Stimulated activated effector memory CD8-positive, alpha-beta T cell treated with anti-CD3 and anti-CD28 coated beads, Interleukin-12 subunit alpha, Interleukin-12 subunit beta, amount 100 ng/mL, for 72 hours (primary cell): ENCODE results near the gene RBBP8NL.
A peak's percentile ranks its signal among the peaks of the same experiment; 100 is the strongest.

ENCODE experiments used
- ATAC-seq: fragments of 150-1000 bp; cut with Tn5 transposase; 2 replicates; pipeline ENCODE4 v1.10.0; 2021
- DNase-seq, 2 donors: peaks; one replicate each; pipeline ENCODE4 v3.0.0; 2021 to 2022; ENCODE audit warnings: low spot score in 2 of 2
- H3K27ac Mint-ChIP-seq: one replicate; pipeline ENCODE4 v1.8.0; 2022; ENCODE audit warnings: mild to moderate bottlenecking, mixed read lengths
- H3K36me3 Mint-ChIP-seq: one replicate; pipeline ENCODE4 v1.8.0; 2022; ENCODE audit warnings: mild to moderate bottlenecking, mixed read lengths
- H3K4me1 Mint-ChIP-seq: one replicate; pipeline ENCODE4 v1.8.0; 2022; ENCODE audit warnings: mixed read lengths
- H3K4me3 Mint-ChIP-seq: one replicate; pipeline ENCODE4 v1.8.0; 2022; ENCODE audit warnings: mild to moderate bottlenecking, mixed read lengths
- H3K9me3 Mint-ChIP-seq: one replicate; pipeline ENCODE4 v1.8.0; 2022; ENCODE audit warnings: mixed read lengths

Gene RBBP8NL

DNA sequence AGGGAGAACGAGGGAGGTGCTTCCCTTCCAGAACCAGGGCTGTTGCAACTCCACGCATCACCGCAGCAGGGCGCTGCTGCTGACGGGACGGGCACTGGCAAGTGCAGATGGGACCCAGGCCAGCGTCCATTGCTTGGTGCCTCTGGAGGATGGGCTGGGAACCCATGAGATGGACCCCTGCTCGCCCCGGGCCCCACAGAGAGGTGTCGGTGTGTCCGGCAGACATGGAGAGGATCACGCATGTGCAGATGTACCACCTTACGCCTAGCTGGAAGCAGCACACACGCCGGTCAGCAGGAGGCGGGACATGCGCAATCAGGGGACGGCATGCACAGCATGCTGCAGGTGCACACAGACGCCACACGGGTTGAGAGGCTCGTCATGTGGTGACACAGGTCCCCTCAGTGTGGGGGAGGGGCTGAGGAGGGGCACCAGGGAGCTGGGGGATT is 26.0 kb downstream of the RBBP8NL start:
- H3K9me3 Mint-ChIP-seq: no peaks in the 10 kb centered on the region
- peaks cover 13% of the 10 kb centered on the region for H3K36me3 Mint-ChIP-seq
- no peak overlapping the region for H3K4me3 Mint-ChIP-seq
- peak overlapping the region; percentile 48 for H3K27ac Mint-ChIP-seq
- peaks cover 40% of the 10 kb centered on the region for H3K4me1 Mint-ChIP-seq
- DNase-seq: no peak
- ATAC-seq: no peak

DNA sequence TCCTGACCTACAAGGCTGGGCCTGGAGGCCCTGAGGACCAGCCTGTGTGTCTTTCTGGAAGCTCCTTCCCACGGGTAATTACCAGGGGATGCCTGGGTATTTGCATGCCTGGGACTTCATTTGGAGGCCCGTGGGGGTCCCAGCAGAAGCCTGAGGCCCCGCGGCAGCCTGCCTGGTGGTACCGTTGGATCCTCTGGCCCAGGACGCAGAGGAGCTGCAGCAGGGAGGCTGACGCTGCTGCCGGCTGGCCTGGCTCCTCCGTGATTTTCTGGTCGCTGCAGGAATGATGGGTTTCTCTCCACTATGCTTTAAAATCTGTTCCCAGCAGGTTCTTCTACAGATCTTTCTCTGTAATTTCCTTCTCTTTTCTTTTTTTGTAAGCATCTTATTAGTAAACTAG is 26.8 kb downstream of the RBBP8NL start:
- H3K27ac Mint-ChIP-seq: no peak overlapping the region
- ATAC-seq (no peak), DNase-seq (no peak)
- no peaks in the 10 kb centered on the region for H3K9me3 Mint-ChIP-seq
- H3K36me3 Mint-ChIP-seq: peaks cover 13% of the 10 kb centered on the region
- no peak overlapping the region for H3K4me3 Mint-ChIP-seq
- H3K4me1 Mint-ChIP-seq: peaks cover 32% of the 10 kb centered on the region

DNA sequence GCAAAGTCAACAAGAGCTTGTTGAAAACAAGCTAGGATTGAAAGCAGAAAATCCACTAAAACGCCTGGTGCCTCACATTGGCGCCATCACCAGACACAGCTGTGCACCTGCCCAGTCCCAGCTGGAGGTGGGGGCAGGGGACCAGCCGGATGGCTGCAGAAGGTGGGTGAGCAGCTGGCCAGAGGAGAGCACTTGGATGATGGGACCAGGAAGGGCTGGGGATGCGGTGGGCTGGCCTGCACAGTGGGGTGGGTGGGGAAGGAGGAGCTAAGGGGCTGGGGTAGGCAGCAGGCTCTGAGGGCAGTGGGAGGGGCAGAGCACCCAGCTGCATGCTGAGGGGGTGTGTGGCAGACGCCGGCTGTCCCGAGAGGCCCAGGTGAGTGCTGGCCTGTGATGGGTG is 27.3 kb downstream of the RBBP8NL start:
- Mint-ChIP-seq H3K4me3 (no peak overlapping the region), H3K9me3 (no peaks in the 10 kb centered on the region), H3K4me1 (peaks cover 26% of the 10 kb centered on the region), H3K36me3 (peaks cover 13% of the 10 kb centered on the region), H3K27ac (peak overlapping the region; percentile 79)
- no peak for DNase-seq
- no peak for ATAC-seq

DNA sequence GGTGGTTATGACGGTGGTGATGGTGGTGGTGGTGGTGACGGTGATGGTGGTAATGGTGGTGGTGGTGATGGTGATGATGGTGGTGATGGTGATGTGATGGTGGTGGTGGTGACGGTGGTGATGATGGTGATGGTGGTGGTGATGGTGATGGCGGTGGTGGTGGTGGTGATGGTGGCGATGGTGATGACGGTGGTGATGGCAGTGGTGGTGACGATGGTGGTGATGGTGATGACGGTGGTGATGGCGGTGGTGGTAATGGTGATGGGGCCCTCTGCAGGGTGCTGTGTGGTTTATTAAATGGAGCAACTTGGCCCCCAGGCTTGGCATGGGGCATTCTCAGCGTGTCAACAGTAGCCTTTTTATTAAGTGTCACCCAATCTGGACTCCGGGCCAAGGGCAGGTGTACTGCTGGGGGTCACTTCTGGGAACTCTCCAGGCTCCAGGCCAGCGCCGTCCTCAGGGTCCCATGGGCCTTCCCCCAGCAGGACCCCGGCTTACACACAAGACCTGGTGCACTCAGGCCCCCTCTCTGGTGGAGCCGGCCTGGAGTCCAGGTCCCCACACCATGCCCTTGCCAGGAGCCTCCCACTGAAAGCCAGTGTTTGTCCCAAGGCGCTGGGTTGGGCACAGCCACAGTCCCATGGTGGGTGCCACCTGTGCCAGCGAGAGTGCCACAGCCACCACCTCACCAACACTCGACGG is 29.1 kb downstream of the RBBP8NL start:
- Mint-ChIP-seq H3K4me1 (peaks cover 16% of the 10 kb centered on the region), H3K4me3 (no peak overlapping the region), H3K36me3 (peaks cover 13% of the 10 kb centered on the region), H3K27ac (peak overlapping the region; percentile 78), H3K9me3 (no peaks in the 10 kb centered on the region)
- DNase-seq: no peak
- no peak for ATAC-seq

DNA sequence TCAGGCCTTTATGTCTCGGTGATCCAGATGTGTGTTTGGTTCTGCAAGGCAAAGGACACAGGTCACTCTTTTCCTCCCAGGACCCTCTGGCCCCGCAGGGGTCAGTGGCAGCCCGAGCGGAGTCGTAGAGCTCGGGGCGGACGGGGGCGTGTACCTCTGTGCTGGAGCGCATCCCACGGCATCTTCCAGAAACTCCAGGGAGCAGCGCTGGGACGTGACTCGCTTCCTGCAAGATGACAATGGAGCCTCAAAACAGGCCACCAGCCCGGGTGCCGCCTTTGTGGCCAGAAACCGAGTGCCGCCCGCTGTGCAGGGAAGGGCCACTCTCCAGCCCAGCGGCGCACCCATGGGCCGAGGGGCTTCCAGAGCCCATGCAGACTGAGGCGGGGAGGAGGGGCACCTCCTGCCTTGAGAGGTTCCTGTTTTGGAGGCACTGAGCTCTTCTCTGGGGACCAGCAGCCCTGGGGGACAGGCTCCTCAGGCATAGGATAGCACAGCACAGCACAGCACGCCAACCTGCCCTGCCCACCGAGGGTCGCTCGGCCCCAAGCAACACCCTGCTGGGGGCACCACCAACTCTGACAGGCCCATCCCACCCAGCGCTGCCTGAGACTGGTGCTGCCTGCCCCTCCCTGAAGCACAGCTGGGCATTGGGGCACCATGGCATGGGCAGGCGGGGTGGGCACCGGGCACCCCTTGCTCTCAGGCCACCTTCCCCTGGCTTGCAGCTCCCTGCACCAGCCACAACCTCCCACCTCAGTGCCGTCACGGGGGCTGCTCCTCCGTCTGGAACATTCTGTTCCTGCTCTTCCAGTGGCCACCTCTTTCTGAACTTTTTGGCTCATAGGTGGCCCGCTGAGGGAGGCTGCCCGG is 30.7 kb downstream of the RBBP8NL start:
- no peak for DNase-seq
- Mint-ChIP-seq H3K27ac (peak overlapping the region; percentile 78), H3K4me3 (no peak overlapping the region), H3K9me3 (no peaks in the 10 kb centered on the region), H3K4me1 (peaks cover 14% of the 10 kb centered on the region), H3K36me3 (peaks cover 13% of the 10 kb centered on the region)
- ATAC-seq: no peak

DNA sequence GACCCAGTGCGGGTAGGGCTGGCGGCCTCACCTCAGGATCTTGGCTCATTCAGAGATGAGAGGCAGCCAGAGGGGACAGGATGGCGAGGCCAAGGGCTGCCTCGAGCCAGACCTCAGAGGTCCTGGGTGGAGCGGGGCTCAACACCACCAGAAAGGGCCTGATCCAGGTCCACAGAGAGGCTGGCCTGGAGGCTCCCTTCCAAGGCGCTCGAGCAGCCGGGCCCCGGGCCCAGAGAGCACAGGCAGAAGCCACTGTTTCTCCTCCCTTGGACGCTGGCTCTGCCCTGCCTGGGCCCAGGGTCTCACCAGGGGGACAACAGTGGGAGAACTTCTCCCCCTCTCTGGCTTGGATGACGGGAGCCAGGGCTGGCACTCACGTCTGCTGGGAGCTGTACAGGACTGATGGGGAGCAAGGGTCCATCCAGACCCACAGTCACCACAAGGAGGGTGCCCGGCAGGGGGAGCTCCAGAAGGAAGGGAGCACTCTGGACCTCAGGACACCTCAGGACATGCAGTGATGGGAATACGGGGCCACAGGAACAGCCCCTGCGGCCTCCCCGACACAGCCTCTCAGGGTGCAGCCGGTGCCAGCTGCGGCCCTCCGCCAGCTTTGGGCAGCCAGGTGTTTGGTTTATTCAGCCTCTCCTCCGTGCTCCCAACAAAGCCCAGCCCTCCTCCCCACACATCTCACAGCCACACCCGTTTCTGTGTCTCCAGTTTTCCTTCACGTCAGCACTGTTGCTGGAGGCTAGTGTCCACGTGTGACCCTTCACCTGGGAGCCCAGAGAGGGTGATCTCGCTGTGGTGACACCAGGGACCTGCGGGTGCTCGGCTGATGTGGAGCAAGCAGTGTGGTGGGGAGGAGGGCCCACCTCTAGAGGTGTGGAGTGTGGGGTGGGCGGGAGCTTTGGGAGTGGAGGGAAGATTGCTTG is 31.8 kb downstream of the RBBP8NL start:
- Mint-ChIP-seq H3K9me3 (no peaks in the 10 kb centered on the region), H3K4me3 (no peak overlapping the region), H3K4me1 (peaks cover 14% of the 10 kb centered on the region), H3K27ac (no peak overlapping the region), H3K36me3 (peaks cover 22% of the 10 kb centered on the region)
- ATAC-seq: no peak
- no peak for DNase-seq

DNA sequence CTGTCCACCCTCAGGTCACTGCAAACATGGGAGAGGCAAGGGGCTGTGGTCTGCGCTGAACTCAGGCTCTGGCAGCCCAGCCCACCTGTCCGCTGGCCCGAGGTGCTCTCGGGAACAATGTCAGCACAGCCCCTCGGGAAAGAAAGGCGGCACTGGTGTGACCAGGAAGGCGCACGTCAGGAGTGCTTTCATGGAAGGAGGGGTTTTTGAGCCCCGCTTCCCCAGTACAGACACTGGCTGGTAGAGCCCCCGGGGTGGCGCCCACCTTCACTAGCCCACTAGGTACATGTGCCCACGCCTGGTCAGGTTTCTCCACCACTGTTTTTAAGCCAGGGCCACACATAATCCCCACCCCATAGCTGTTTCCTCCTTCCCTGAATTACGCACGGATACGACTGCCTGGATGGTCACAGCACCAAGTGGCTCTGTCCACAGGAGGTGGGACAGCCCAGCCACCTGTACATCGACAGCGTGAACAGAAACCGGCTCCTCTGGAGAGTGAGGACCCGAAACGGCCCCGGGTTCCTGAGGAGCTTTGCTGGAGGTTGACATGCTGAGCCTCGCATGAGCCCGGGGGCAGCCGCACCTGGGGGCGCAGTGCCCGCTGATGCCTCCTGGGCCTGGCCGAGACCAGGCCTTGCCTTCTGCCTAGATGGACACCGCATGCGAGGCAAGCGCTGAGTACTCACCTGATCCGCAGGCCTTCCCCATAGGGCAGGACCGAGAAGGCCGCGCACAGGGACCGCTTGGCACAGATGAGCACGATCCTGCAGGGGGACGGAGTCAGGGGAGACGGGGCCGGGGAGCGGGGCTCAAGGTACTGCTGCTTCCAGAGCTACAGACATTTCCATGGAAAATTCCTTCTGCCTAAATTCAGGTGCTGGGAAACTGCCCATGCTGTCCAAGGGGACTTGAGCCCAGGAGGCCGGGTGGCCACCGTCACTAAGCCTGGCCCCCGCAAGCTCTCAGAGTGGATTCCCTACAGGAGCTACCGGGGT is 32.8 kb downstream of the RBBP8NL start:
- no peak overlapping the region for H3K4me3 Mint-ChIP-seq
- ATAC-seq (no peak), DNase-seq (no peak)
- H3K9me3 Mint-ChIP-seq: no peaks in the 10 kb centered on the region
- peaks cover 33% of the 10 kb centered on the region for H3K36me3 Mint-ChIP-seq
- H3K4me1 Mint-ChIP-seq: peaks cover 21% of the 10 kb centered on the region
- H3K27ac Mint-ChIP-seq: no peak overlapping the region

DNA sequence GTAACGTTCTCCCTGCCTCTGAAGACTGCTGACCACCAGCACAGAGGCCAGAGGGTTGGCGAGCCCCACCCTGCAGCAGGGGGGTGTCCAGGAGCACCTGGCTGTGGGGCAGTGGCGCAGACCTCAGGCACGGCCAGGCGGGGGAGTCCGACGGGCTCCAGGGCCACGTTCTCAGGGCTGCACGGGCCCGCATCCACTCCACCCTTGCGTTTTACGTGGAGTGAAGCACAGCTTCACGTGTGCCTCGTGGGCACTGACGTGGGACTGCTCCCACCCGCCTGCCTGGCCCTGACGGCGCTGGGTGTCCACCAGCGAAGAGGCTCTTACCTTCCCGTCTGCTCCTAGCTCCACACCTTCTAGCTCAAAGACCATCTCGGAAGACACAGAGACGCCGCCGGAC is 33.5 kb downstream of the RBBP8NL start:
- H3K4me1 Mint-ChIP-seq: peaks cover 26% of the 10 kb centered on the region
- H3K27ac Mint-ChIP-seq: no peak overlapping the region
- DNase-seq (no peak), ATAC-seq (no peak)
- no peak overlapping the region for H3K4me3 Mint-ChIP-seq
- H3K36me3 Mint-ChIP-seq: peaks cover 40% of the 10 kb centered on the region
- H3K9me3 Mint-ChIP-seq: no peaks in the 10 kb centered on the region

DNA sequence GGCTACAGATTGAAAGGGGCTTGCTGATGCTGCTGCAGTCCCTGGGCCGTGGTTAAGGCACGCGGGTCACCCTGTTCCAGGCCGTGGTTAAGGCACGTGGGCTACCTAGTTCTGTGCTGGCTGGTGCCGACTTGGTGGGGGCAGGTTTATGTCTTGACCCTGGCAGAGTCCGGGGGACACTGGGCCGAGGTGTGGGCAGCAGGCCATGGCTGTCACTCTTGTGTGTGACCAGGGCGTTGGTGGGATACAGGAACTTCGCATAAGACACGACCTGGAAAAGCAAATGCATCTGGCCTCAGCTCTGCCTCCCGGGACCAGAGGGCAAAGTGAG is 34.0 kb downstream of the RBBP8NL start:
- ATAC-seq: no peak
- peaks cover 43% of the 10 kb centered on the region for H3K36me3 Mint-ChIP-seq
- no peak overlapping the region for H3K4me3 Mint-ChIP-seq
- H3K9me3 Mint-ChIP-seq: no peaks in the 10 kb centered on the region
- DNase-seq: no peak
- peaks cover 32% of the 10 kb centered on the region for H3K4me1 Mint-ChIP-seq
- no peak overlapping the region for H3K27ac Mint-ChIP-seq

DNA sequence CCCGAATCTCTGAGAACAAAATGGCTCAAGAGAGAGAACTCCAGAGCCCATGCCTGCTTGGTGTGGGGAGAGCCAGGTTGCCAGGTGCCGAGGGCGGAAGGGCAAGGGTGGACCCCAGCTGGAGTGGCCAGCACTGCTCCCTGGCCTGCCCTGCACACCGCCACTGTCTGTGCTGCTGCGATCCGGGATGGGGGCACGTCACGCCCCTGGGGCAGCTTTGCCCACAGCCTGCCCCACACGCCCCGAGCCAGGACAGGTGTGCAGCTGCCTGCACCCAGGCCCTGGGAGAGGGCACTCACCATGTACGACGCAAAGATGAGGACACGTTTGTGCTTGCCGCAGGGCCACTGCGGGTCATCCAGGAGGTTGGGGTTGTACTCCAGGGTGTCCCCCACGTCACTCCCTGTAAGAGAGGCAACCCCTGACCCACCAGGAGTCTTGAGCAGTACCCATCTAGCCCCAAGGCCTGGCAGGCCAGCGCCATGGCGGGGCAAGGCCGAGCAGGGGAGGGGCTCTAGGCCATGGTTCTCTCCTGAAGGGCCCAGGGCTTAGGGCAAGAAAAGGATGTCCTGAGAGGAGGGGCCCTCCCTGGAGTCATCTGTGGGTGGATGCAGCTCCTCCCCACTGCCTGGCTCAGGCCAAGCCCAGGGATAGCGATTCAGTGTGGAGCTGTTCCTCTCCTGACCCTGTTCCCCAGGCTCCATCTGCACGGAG is 34.6 kb downstream of the RBBP8NL start:
- Mint-ChIP-seq H3K27ac (no peak overlapping the region), H3K4me1 (peaks cover 32% of the 10 kb centered on the region)
- peak; percentile 4 for ATAC-seq

DNA sequence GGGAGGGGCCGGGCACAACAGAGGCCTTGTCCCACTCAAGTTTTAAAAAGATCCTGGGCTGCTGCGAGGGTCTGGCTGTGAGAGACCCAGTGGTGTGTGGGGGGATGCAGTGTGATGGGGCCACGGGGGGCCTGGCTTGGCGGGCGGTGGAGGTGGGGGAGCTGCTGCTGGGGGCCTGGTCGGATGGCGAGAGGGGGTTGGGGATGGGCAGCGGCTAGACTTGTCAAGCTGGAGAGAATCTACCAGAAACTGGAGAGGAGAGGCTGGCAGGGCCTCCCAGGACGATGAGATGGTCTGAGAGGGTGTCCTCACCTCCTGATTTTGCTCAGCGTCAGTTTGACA is 35.3 kb downstream of the RBBP8NL start:
- H3K36me3 Mint-ChIP-seq: peaks cover 45% of the 10 kb centered on the region
- no peak for DNase-seq
- no peaks in the 10 kb centered on the region for H3K9me3 Mint-ChIP-seq
- no peak overlapping the region for H3K27ac Mint-ChIP-seq
- no peak for ATAC-seq
- H3K4me1 Mint-ChIP-seq: peaks cover 28% of the 10 kb centered on the region
- no peak overlapping the region for H3K4me3 Mint-ChIP-seq

More for the DNA sequence above, 34.6 kb downstream of the RBBP8NL start:
- H3K4me3 Mint-ChIP-seq: no peak overlapping the region
- peaks cover 43% of the 10 kb centered on the region for H3K36me3 Mint-ChIP-seq
- DNase-seq: no peak
- no peaks in the 10 kb centered on the region for H3K9me3 Mint-ChIP-seq

DNA sequence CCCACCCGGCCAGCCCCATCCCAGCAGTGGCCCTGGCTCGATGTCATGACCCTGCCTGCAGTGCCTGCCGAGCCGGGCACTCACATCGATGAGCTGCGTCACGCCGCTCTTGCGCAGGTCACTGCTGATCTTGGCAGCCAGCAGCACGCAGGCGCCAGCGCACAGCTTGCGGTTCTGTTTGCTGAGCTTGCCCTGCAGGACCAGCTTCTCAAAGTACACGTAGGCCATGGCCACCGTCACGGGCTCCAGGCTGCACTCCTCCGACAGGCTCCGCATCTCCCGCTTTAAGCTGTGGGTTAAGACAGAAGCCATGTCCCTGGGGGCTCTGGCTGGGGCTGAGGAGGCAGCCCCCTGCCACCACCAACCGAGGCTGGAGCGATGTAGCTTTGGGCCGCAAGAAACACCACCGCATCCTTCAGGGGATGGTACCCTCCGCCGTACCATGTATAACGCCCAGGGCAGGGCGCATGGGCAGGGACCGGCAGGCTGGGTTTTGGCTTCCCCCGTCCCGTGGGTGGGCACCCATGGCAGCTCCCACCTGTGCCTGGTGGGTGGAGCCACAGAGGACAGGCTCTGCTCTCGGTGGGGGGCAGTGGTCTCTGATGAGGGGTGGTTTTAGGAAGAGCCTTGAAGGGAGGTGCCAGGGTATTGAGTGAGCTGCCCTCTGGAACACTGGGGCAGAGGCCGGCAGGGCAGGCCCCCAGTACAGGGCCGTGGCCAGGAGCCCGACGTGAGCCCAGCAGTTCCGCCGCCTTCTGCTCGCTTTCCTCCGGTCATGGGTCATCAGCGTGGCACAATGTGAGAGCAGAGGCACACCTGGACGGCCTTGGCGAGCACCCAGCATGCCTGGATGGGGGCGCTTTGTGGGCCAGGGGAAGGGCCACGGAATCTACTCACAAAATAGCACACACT is 35.9 kb downstream of the RBBP8NL start:
- Mint-ChIP-seq H3K27ac (no peak overlapping the region), H3K9me3 (no peaks in the 10 kb centered on the region), H3K4me3 (no peak overlapping the region), H3K36me3 (peaks cover 50% of the 10 kb centered on the region), H3K4me1 (peaks cover 26% of the 10 kb centered on the region)
- no peak for ATAC-seq
- no peak for DNase-seq
